Muscle layer of duodenum (tissue), 2 donors: Measurements from ENCODE around the gene STK4.
"Not testable (repeated sequence)": the region's sequence is repeated elsewhere in the genome, so short reads cannot be mapped to it uniquely, and the experiment has no call there.

Source experiments
- H3K27ac ChIP-seq: one replicate; pipeline ENCODE4 v1.7.0; 2013; ENCODE audit warnings: mild to moderate bottlenecking, low read length
- H3K27me3 ChIP-seq: one replicate; pipeline ENCODE4 v1.7.0; 2013; ENCODE audit warnings: low read depth, mild to moderate bottlenecking, control low read depth, low read length
- H3K36me3 ChIP-seq, 2 donors: one replicate each; pipeline ENCODE4 v1.7.0; 2013; ENCODE audit warnings: low read length in 2 of 2, control low read depth in 1 of 2, mild to moderate bottlenecking in 1 of 2; ENCODE audit not compliant: insufficient read depth in 2 of 2, control insufficient read depth in 1 of 2
- H3K4me1 ChIP-seq, 2 donors: one replicate each; pipeline ENCODE4 v1.7.0; 2013; ENCODE audit warnings: low read length in 2 of 2, mild to moderate bottlenecking in 2 of 2, control low read depth in 1 of 2, moderate library complexity in 1 of 2; ENCODE audit not compliant: insufficient read depth in 2 of 2, control insufficient read depth in 1 of 2
- H3K4me3 ChIP-seq, 2 donors: one replicate each; pipeline ENCODE4 v1.7.0; 2013; ENCODE audit warnings: low read length in 2 of 2, low read depth in 1 of 2, mild to moderate bottlenecking in 1 of 2
- H3K9me3 ChIP-seq, 2 donors: one replicate each; pipeline ENCODE4 v1.7.0; 2013; ENCODE audit warnings: low read length in 2 of 2, control low read depth in 1 of 2, mild to moderate bottlenecking in 1 of 2; ENCODE audit not compliant: control insufficient read depth in 1 of 2
- donor health status: healthy.

The STK4 gene

DNA sequence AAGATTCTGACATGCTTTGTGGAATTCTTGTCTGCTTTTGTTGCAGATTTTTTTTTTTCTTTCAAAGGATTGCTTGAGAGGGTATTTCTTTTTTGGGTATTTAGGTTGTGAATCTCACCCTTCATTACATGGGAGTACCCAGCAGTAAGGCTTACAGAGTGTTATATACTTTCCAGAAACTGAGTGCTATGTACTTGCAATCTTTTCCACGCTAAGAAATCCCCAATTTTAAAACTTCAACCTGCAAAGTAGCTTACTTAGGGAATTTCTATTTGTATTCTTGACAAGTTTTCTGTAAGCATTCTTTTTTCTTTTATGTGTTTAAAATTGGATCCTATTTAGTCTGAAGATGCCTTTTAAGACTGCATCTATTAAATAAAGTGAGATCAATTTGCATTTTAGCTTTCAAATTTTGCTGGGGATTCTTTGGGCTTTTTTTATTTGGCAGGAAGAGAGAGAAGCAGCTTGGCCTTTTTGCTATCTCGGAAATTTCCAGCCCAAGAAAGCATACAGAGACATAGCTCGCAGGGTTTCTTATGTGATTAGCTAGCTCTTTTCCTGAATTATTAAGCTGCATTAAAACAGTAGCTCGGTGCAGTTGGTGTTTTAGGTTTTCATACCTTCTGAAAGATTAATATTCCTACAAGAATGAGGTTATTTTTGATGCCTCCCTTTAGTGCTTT, 92.0 kb downstream of the STK4 start:
- H3K27ac ChIP-seq: no peak overlapping the region
- H3K27me3 ChIP-seq: no peaks in the 10 kb centered on the region
- no peaks in the 10 kb centered on the region for H3K9me3 ChIP-seq
- peaks cover 8 to 13% of the 10 kb centered on the region in 2 donors for H3K36me3 ChIP-seq
- H3K4me1 ChIP-seq: no peaks in the 10 kb centered on the region
- no peak overlapping the region for H3K4me3 ChIP-seq

DNA sequence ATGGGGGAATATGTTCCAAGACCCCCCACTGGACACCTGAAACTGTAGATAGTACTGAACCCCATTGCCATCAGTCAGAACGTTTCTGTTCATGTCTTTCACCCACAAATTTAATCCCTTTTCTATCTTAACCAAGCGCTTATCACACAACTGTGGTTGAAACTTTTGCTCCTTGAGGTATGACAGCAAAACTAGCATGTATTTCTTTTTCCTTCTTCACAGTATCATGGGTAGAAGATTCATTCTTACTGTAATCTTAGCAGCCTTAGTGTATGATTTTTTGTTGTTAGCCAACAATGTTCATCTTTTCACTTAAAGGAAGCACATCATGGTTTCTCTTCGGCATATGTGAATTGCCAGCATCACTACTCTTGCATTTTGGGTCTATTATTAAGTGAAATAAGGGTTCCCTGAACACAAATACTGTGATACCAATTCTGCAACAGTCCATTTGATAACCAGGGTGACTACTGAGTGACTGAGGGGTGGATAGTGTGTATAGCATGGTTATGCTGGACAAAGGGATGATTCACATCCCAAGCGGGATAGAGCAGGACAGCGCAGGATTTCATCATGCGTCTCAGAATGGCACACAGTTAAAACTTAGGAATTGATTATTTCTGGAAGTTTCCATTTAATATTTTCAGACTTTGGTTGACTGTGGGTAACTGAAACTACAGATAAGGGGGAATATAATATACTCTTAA, 92.9 kb downstream of the STK4 start:
- Histone ChIP-seq H3K36me3 (peaks cover 6 to 13% of the 10 kb centered on the region in 2 donors), H3K27me3 (no peaks in the 10 kb centered on the region), H3K9me3 (no peaks in the 10 kb centered on the region), H3K4me3 (no peak overlapping the region), H3K4me1 (no peaks in the 10 kb centered on the region), H3K27ac (no peak overlapping the region)

DNA sequence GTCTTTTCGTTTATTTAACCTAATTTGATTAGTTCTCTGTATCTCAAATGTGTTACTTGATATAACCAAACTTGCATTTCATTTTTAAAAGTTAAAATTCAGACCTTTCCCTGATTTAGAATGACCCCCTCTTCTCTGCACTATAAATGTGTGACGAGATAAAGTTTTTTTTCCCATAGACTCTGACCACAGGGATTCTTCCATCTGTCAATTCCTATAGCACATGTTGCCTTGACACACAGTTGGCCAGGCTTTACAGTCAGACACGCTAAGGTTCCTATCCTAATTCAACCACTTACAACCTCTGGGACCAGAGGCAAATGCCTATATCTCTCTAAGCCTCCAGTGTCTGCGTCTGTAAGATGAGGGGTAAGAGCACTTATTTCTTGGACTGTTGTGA, 94.0 kb downstream of the STK4 start:
- Histone ChIP-seq H3K9me3 (no peaks in the 10 kb centered on the region), H3K27ac (no peak overlapping the region), H3K36me3 (peaks cover 6 to 13% of the 10 kb centered on the region in 2 donors), H3K27me3 (no peaks in the 10 kb centered on the region), H3K4me1 (no peaks in the 10 kb centered on the region), H3K4me3 (no peak overlapping the region)

DNA sequence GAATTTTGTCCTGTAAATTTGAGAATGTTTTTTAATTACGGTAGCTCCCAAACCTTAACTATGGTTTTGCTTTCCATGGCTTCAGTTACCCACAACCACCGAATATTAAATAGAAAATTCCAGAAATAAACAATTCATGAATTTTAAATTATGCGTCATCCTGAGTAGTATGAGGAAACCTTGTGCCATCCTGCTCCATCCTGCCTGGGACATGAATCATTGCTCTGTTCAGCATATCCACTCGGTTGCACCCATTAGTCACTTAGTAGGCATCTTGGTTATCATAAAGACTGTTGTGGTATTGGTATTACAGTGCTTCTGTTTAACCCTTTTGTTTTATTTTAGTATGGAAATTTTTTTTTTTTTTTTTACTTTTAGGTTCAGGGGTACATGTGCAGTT, 94.9 kb downstream of the STK4 start:
- H3K27ac ChIP-seq: no peak overlapping the region

DNA sequence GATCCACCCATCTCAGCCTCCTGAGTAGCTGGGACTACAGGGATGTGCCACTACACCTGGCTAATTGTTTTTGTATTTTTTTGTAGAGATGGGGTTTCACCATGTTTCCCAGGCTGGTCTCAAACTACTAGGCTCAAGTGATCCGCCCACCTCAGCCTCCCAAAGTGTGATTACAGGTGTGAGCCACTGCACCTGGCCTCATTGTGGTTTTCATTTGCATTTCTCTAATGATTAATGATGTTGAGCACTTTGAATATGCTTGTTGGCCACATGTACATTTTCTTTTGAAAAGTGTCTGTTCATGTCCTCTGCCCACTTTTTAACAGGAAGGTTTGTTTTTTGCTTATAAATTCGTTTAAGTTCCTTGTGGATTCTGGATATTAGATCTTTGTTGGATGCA, 96.8 kb downstream of the STK4 start:
- not testable (repeated sequence) for H3K36me3 ChIP-seq, H3K27ac ChIP-seq, H3K4me1 ChIP-seq, H3K27me3 ChIP-seq, H3K4me3 ChIP-seq, H3K9me3 ChIP-seq

More for the DNA sequence above, 94.9 kb downstream of the STK4 start:
- Histone ChIP-seq H3K36me3 (peaks cover 6 to 13% of the 10 kb centered on the region in 2 donors), H3K4me1 (no peaks in the 10 kb centered on the region), H3K27me3 (no peaks in the 10 kb centered on the region), H3K4me3 (no peak overlapping the region), H3K9me3 (no peaks in the 10 kb centered on the region)

DNA sequence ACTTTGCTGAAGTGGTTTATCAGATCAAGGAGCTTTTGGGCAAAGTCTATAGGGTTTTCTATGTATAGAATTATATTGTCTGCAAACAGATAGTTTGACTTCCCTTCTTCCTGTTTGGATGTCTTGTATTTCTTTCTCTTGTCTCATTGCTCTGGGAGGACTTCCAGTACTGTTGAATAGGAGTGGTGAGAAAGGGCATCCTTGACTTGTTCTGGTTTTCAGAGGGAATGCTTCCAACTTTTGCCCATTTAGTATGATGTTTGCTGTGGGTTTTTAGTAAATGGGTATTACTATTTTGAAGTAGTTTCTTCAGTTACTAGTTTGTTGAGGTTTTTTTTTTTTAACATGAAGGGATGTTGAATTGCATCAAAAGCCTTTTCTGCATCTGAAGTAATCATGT, 98.5 kb downstream of the STK4 start:
- Histone ChIP-seq H3K27me3 (no peaks in the 10 kb centered on the region), H3K9me3 (no peaks in the 10 kb centered on the region), H3K27ac (no peak overlapping the region), H3K4me1 (no peaks in the 10 kb centered on the region), H3K4me3 (no peak overlapping the region), H3K36me3 (no peaks in the 10 kb centered on the region)

DNA sequence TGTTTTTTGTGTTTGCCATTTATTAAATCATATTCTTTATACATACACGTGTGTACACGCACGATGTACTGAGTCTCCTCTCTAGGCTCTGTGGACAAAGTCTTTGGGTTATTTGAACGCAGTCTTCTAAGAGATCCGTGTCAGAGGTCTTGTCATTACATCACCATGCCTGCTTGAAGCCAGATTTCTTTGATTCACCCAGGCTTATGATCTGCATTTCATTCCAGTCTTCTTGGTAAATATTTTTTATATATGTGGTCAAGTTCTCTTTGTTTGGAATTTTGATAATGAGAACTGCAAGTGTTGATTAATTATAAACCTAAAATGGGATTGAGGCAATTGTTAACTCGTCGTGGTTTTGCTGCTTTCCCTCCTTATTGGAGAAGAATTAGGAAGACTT, 100.1 kb downstream of the STK4 start:
- Histone ChIP-seq H3K4me3 (no peak overlapping the region), H3K27me3 (no peaks in the 10 kb centered on the region), H3K27ac (no peak overlapping the region), H3K9me3 (no peaks in the 10 kb centered on the region), H3K4me1 (no peaks in the 10 kb centered on the region), H3K36me3 (no peaks in the 10 kb centered on the region)

DNA sequence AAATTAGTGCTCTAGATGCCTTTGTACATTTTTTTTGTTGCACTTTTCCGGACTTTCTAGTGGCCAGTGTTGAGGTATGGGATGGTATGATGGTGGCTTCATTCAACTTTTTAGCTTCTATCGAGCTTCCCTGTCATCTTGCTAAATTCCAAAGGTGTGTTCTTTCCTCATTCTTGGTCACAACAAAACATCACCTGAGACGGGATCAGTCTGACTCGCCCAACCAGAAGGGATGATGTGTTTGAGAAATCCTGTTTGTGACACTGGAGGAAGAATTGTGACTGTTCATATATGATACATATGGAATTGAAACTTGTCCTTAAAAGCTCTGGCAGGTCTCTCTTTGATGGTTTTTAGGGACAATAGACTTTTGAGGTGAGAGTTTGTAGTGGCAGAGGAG, 100.8 kb downstream of the STK4 start:
- Histone ChIP-seq H3K4me1 (no peaks in the 10 kb centered on the region), H3K36me3 (no peaks in the 10 kb centered on the region), H3K9me3 (no peaks in the 10 kb centered on the region), H3K4me3 (no peak overlapping the region), H3K27me3 (no peaks in the 10 kb centered on the region), H3K27ac (no peak overlapping the region)

DNA sequence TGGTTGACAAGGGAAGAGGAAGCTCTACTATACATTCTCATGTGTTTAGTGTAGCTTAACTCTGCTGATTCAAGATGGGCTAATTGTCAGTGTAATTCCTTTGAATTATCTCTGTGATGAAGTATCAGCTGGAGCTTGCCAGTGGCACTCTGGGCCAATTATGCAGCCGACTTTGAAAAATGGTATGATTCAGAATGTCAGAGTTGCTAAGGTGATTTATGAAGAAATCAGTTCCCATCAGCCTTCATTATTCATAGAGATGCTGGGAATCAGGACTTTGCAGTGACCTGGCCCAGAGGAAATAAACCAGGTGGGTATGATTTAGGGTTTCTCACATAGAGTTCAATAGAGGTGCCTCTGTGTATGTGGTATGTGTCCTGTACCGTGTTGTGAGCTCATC, 101.2 kb downstream of the STK4 start:
- Histone ChIP-seq H3K9me3 (no peaks in the 10 kb centered on the region), H3K4me1 (no peaks in the 10 kb centered on the region), H3K36me3 (no peaks in the 10 kb centered on the region), H3K27ac (no peak overlapping the region), H3K4me3 (no peak overlapping the region), H3K27me3 (no peaks in the 10 kb centered on the region)

DNA sequence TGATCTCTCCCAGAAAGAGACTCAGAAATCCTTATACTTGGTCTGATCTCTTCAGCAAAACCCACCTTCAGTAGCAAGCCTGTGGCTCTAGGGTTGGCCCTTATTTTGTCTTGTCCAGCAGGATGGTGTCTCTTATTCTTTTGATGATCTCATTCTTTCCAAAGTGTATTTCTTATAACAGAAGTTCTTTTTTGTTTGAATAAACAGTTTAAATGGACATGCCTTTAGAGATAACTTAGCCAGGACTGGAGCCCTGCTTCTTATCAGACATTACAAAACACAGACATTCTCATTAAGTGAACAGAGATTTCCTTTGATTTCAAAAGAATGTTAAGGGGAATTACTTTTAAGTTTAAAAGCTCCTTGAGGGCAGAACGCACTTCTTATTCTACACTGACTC, 102.9 kb downstream of the STK4 start:
- Histone ChIP-seq H3K4me1 (no peaks in the 10 kb centered on the region), H3K4me3 (no peak overlapping the region), H3K36me3 (no peaks in the 10 kb centered on the region), H3K9me3 (no peaks in the 10 kb centered on the region), H3K27me3 (no peaks in the 10 kb centered on the region), H3K27ac (no peak overlapping the region)

DNA sequence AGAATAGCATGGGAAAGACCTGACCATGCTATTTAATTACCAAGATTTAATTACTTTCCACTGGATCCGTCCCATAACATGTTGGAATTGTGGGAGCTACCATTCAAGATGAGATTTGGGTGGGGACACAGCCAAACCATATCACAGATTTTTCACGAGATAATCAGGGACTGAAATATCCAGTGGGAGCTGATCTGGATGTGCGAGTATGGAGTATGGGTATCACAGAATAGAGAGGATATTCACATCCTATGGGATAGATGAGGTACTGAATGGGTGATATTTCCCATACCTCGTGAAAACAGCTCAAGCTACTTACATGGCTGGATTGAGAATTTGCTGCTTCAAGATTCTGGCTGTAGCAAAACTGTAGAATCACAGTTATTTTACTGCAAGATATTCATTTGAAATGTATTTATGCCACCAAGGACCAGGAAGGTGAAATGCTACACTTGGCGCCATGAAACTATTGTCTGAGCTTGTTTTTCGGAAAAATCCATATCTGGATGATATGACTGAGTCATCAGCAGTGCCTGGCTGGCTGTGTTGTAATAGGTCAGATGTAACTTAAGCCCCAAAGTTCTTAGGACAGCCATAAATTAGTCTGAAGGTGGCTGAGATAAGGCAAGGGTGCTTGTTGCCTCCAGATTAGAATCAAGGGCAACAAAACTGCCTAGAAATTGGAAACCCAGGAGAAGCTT, 104.8 kb downstream of the STK4 start:
- Histone ChIP-seq H3K9me3 (no peaks in the 10 kb centered on the region), H3K27ac (no peak overlapping the region), H3K4me1 (no peaks in the 10 kb centered on the region), H3K4me3 (no peak overlapping the region), H3K36me3 (peaks cover 12 to 14% of the 10 kb centered on the region in 2 donors), H3K27me3 (no peaks in the 10 kb centered on the region)
